Effector CD4-positive, alpha-beta T cell (primary cell): ENCODE measurements around the gene PIK3C2A.

Source experiments
- DNase-seq: peaks from one replicate; pipeline ENCODE4 v3.0.0-alpha.2; 2020

The PIK3C2A gene

GRCh38 chr11:17159441-17159840 is 48.3 kb downstream of the PIK3C2A start:
- DNase-seq = no peak
